ENCODE data around the gene JAKMIP3. TPM values are rescaled to one million over a fixed set of nuclear protein-coding genes. Genes with fewer than 3 reads are reported as not detected.
A peak's percentile ranks its signal among the peaks of the same experiment; 100 is the strongest.

JAKMIP3 gene
- total RNA-seq, 1 experiment from 2014 or later = 5.6 TPM

- no peaks in the 10 kb centered on the region for H3K9me2 ChIP-seq (ENCODE audit: insufficient read depth)
- H3K4me1 ChIP-seq (replicated peaks; ENCODE audit: insufficient read depth) = no peaks in the 10 kb centered on the region
- H3K27ac ChIP-seq = no peak overlapping the region
- ChIA-PET POLR2A (ENCODE audit: unreplicated experiment) (no interaction called here), CTCF (no interaction called here)
- H3F3A ChIP-seq (ENCODE audit: insufficient read depth, low read depth) = no peaks in the 10 kb centered on the region
- TF ChIP-seq CTCF (conservative IDR thresholded peaks at IDR 0.05) (no peak), EZH2 (IDR thresholded peaks at IDR 0.05; ENCODE audit: low read depth) (no peak)
- H3K36me3 ChIP-seq (ENCODE audit: low read depth) = no peaks in the 10 kb centered on the region
- H3K27me3 ChIP-seq (ENCODE audit: insufficient read depth, low read depth) = peaks cover 41% of the 10 kb centered on the region
- no peaks in the 10 kb centered on the region for H3K79me2 ChIP-seq (ENCODE audit: low read depth)
- no peak overlapping the region for H3K4me2 ChIP-seq
- H2AFZ ChIP-seq = no peak overlapping the region
- intact Hi-C loops (cut with micrococcal nuclease; ENCODE audit: unreplicated experiment) = no loop called here
- no peaks in the 10 kb centered on the region for H3K9me3 ChIP-seq (ENCODE audit: insufficient read depth, low read depth)
- H3K4me3 ChIP-seq = no peak overlapping the region
- no peaks in the 10 kb centered on the region for H4K20me1 ChIP-seq (ENCODE audit: insufficient read depth)
- no TSS peak for BruUV-seq (replicated peaks)
- no peak for DNase-seq
Measured at GRCh38 chr10:132033632-132034031, 32.1 kb upstream of the JAKMIP3 start.

- H3K27me3 ChIP-seq (ENCODE audit: insufficient read depth, low read depth) = peaks cover 45% of the 10 kb centered on the region
- H3K4me1 ChIP-seq (replicated peaks; ENCODE audit: insufficient read depth) = no peaks in the 10 kb centered on the region
- no peaks in the 10 kb centered on the region for H3F3A ChIP-seq (ENCODE audit: insufficient read depth, low read depth)
- H3K4me2 ChIP-seq = no peak overlapping the region
- H3K4me3 ChIP-seq = no peak overlapping the region
- H3K79me2 ChIP-seq (ENCODE audit: low read depth) = no peaks in the 10 kb centered on the region
- no peaks in the 10 kb centered on the region for H3K9me3 ChIP-seq (ENCODE audit: insufficient read depth, low read depth)
- POLR2A ChIA-PET (ENCODE audit: unreplicated experiment) = no interaction called here
- no peak for TF ChIP-seq CTCF (conservative IDR thresholded peaks at IDR 0.05)
- TF ChIP-seq EZH2 (IDR thresholded peaks at IDR 0.05; ENCODE audit: low read depth) = no peak
- H4K20me1 ChIP-seq (ENCODE audit: insufficient read depth) = no peaks in the 10 kb centered on the region
- CTCF ChIA-PET = no interaction called here
- no peak for DNase-seq
- H2AFZ ChIP-seq = no peak overlapping the region
- BruUV-seq (replicated peaks) = no TSS peak
- intact Hi-C loops (cut with micrococcal nuclease; ENCODE audit: unreplicated experiment) = no loop called here
- H3K27ac ChIP-seq = no peak overlapping the region
- no peaks in the 10 kb centered on the region for H3K9me2 ChIP-seq (ENCODE audit: insufficient read depth)
- H3K36me3 ChIP-seq (ENCODE audit: low read depth) = no peaks in the 10 kb centered on the region
Measured at GRCh38 chr10:132035476-132035875, 30.3 kb upstream of the JAKMIP3 start.

- Histone ChIP-seq H3K27me3 (ENCODE audit: insufficient read depth, low read depth) (peaks cover 50% of the 10 kb centered on the region), H3K4me3 (no peak overlapping the region), H3K36me3 (ENCODE audit: low read depth) (no peaks in the 10 kb centered on the region), H4K20me1 (ENCODE audit: insufficient read depth) (no peaks in the 10 kb centered on the region), H2AFZ (no peak overlapping the region), H3K4me2 (no peak overlapping the region), H3K27ac (no peak overlapping the region), H3K9me3 (ENCODE audit: insufficient read depth, low read depth) (no peaks in the 10 kb centered on the region), H3K4me1 (replicated peaks; ENCODE audit: insufficient read depth) (no peaks in the 10 kb centered on the region), H3K9me2 (ENCODE audit: insufficient read depth) (no peaks in the 10 kb centered on the region), H3K79me2 (ENCODE audit: low read depth) (no peaks in the 10 kb centered on the region), H3F3A (ENCODE audit: insufficient read depth, low read depth) (no peaks in the 10 kb centered on the region)
- ChIA-PET POLR2A (ENCODE audit: unreplicated experiment) (interaction anchor here (0.6 kb wide), 3 partner anchors 29 to 480 kb away, joined by 3 to 7 read pairs (median 4); partner anchors contain the start of gene JAKMIP3), CTCF (no interaction called here)
- intact Hi-C loops (cut with micrococcal nuclease; ENCODE audit: unreplicated experiment) = no loop called here
- peak in 1 of 2 experiments; percentile 16 for DNase-seq
- BruUV-seq (replicated peaks) = no TSS peak
- TF ChIP-seq EZH2 (IDR thresholded peaks at IDR 0.05; ENCODE audit: low read depth) = no peak
Measured at GRCh38 chr10:132036153-132036886, 29.4 kb upstream of the JAKMIP3 start.
